Panc1 (cell line): ENCODE measurements around the gene ALX1.

Experiments used
- POLR2AphosphoS5 ChIP-seq: IDR thresholded peaks from 2 replicates; pipeline ENCODE4 v1.6.1; 2012; ENCODE audit warnings: mild to moderate bottlenecking, low read depth, low read length, moderate library complexity
- TF ChIP-seq, protein P1 (sequence below): fragments of 450-650 bp; IDR thresholded peaks from 2 replicates; pipeline ENCODE4 v1.5.1; 2017; ENCODE audit warnings: mild to moderate bottlenecking
- TF ChIP-seq, protein P2 (sequence below), 2 experiments: IDR thresholded peaks; 2 replicates each; pipeline ENCODE4 v1.6.1; 2011 to 2012; ENCODE audit warnings: low read depth in 2 of 2, control low read depth in 1 of 2, low read length in 1 of 2, mild to moderate bottlenecking in 1 of 2, moderate library complexity in 1 of 2; ENCODE audit not compliant: insufficient read depth in 1 of 2

DNA sequence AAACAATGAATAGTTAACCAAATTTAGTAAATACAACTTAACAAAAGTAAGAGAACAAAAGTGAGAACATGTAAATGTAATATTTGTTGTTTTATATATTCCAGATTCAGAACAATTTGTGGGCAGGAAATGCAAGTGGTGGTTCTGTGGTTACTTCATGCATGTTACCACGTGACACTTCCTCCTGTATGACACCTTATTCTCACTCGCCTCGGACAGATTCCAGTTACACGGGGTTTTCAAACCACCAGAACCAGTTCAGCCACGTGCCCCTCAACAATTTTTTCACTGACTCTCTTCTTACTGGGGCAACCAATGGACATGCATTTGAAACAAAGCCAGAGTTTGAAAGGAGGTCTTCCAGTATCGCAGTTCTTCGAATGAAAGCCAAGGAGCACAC, 21.0 kb downstream of the ALX1 start:
- TF ChIP-seq POLR2AphosphoS5: no peak
- TF ChIP-seq, protein P1, sequence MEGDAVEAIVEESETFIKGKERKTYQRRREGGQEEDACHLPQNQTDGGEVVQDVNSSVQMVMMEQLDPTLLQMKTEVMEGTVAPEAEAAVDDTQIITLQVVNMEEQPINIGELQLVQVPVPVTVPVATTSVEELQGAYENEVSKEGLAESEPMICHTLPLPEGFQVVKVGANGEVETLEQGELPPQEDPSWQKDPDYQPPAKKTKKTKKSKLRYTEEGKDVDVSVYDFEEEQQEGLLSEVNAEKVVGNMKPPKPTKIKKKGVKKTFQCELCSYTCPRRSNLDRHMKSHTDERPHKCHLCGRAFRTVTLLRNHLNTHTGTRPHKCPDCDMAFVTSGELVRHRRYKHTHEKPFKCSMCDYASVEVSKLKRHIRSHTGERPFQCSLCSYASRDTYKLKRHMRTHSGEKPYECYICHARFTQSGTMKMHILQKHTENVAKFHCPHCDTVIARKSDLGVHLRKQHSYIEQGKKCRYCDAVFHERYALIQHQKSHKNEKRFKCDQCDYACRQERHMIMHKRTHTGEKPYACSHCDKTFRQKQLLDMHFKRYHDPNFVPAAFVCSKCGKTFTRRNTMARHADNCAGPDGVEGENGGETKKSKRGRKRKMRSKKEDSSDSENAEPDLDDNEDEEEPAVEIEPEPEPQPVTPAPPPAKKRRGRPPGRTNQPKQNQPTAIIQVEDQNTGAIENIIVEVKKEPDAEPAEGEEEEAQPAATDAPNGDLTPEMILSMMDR: no peak
- TF ChIP-seq, protein P2, sequence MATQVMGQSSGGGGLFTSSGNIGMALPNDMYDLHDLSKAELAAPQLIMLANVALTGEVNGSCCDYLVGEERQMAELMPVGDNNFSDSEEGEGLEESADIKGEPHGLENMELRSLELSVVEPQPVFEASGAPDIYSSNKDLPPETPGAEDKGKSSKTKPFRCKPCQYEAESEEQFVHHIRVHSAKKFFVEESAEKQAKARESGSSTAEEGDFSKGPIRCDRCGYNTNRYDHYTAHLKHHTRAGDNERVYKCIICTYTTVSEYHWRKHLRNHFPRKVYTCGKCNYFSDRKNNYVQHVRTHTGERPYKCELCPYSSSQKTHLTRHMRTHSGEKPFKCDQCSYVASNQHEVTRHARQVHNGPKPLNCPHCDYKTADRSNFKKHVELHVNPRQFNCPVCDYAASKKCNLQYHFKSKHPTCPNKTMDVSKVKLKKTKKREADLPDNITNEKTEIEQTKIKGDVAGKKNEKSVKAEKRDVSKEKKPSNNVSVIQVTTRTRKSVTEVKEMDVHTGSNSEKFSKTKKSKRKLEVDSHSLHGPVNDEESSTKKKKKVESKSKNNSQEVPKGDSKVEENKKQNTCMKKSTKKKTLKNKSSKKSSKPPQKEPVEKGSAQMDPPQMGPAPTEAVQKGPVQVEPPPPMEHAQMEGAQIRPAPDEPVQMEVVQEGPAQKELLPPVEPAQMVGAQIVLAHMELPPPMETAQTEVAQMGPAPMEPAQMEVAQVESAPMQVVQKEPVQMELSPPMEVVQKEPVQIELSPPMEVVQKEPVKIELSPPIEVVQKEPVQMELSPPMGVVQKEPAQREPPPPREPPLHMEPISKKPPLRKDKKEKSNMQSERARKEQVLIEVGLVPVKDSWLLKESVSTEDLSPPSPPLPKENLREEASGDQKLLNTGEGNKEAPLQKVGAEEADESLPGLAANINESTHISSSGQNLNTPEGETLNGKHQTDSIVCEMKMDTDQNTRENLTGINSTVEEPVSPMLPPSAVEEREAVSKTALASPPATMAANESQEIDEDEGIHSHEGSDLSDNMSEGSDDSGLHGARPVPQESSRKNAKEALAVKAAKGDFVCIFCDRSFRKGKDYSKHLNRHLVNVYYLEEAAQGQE (IDR thresholded peaks at IDR 0.05; ENCODE audit: insufficient read depth in 1 of 2, low read depth in 2 of 2, low read length in 1 of 2): no peak
